GM18868 (cell line): ENCODE measurements around the gene YDJC.
"Not testable (repeated sequence)": the region's sequence is repeated elsewhere in the genome, so short reads cannot be mapped to it uniquely, and the experiment has no call there.

Experiments
- ATAC-seq: cut with Tn5 transposase; IDR thresholded peaks from one replicate; pipeline ENCODE4 v1.9.1; 2021; ENCODE audit warnings: mild to moderate bottlenecking, moderate library complexity; ENCODE audit not compliant: unreplicated experiment

The YDJC gene

GRCh38 chr22:21629255-21630149 lies at the start of gene YDJC:
Gene YDJC, minus strand, starts transcription at chr22:21630022. Its CDS starts 8 bp downstream, at chr22:21630014.
- ATAC-seq: peak; percentile 79

GRCh38 chr22:21679383-21679782 lies 49.6 kb upstream of the YDJC start:
- no peak for ATAC-seq

GRCh38 chr22:21678842-21679241 lies 49.0 kb upstream of the YDJC start:
- not testable (repeated sequence) for ATAC-seq

GRCh38 chr22:21677606-21678443 lies 48.0 kb upstream of the YDJC start:
- ATAC-seq: no peak

- ATAC-seq: no peak
Measured at GRCh38 chr22:21674638-21675245, 44.9 kb upstream of the YDJC start.

GRCh38 chr22:21673534-21674321 lies 43.9 kb upstream of the YDJC start:
- no peak for ATAC-seq

- ATAC-seq: no peak
Measured at GRCh38 chr22:21672107-21672629, 42.3 kb upstream of the YDJC start.

GRCh38 chr22:21669026-21669425 lies 39.2 kb upstream of the YDJC start:
- ATAC-seq: no peak

GRCh38 chr22:21666786-21667185 lies 37.0 kb upstream of the YDJC start:
- ATAC-seq: no peak

GRCh38 chr22:21665047-21665851 lies 35.4 kb upstream of the YDJC start:
- ATAC-seq: no peak

- no peak for ATAC-seq
Measured at GRCh38 chr22:21663738-21664137, 33.9 kb upstream of the YDJC start.

- no peak for ATAC-seq
Measured at GRCh38 chr22:21661991-21662390, 32.2 kb upstream of the YDJC start.

GRCh38 chr22:21660904-21661303 lies 31.1 kb upstream of the YDJC start:
- no peak for ATAC-seq

- no peak for ATAC-seq
Measured at GRCh38 chr22:21659864-21660525, 30.2 kb upstream of the YDJC start.

- peak; percentile 77 for ATAC-seq
Measured at GRCh38 chr22:21657360-21658032, 27.7 kb upstream of the YDJC start.

GRCh38 chr22:21657020-21657359 lies 27.2 kb upstream of the YDJC start:
- ATAC-seq: no peak

- ATAC-seq: peak; percentile 13
Measured at GRCh38 chr22:21652547-21653545, 23.0 kb upstream of the YDJC start.
